ENCODE results near the gene MYH10. TPM values are rescaled to one million over a fixed set of nuclear protein-coding genes. Genes with fewer than 3 reads are reported as not detected.

MYH10 gene
- total and polyA plus RNA-seq, 2 experiments from 2014 or later = 75.6 to 87.8 TPM

GRCh38 chr17:8520981-8521380 is 109.5 kb downstream of the MYH10 start:
- no peak for DNase-seq (ENCODE audit: low spot score)
- Histone ChIP-seq H3K9me3 (ENCODE audit: low read depth) (no peaks in the 10 kb centered on the region), H3K9me2 (replicated peaks; ENCODE audit: insufficient read depth) (no peaks in the 10 kb centered on the region), H2AFZ (no peak overlapping the region), H3K79me2 (no peaks in the 10 kb centered on the region), H3K27me3 (no peaks in the 10 kb centered on the region), H3K27ac (no peak overlapping the region), H3K4me3 (no peak overlapping the region), H3K4me1 (ENCODE audit: insufficient read depth) (peaks cover 6% of the 10 kb centered on the region), H4K20me1 (ENCODE audit: insufficient read depth, poor library complexity, severe bottlenecking) (no peaks in the 10 kb centered on the region), H3K36me3 (replicated peaks; ENCODE audit: insufficient read depth, low read depth) (peaks cover 3% of the 10 kb centered on the region), H3K4me2 (no peak overlapping the region)
- WGBS (ENCODE audit: low lambda C conversion rate, missing lambda C conversion rate) = 97% methylated on average over 10 of the region's 10 CpGs
- TF ChIP-seq EZH2phosphoT487 (IDR thresholded peaks at IDR 0.05; ENCODE audit: low read depth, severe bottlenecking, unreplicated experiment) (no peak), CTCF (IDR thresholded peaks at IDR 0.05; ENCODE audit: poor library complexity) (no peak), EZH2 (IDR thresholded peaks at IDR 0.05; ENCODE audit: borderline replicate concordance) (no peak)

- H3K9me2 ChIP-seq (replicated peaks; ENCODE audit: insufficient read depth) = no peaks in the 10 kb centered on the region
- H4K20me1 ChIP-seq (ENCODE audit: insufficient read depth, poor library complexity, severe bottlenecking) = no peaks in the 10 kb centered on the region
- no peaks in the 10 kb centered on the region for H3K9me3 ChIP-seq (ENCODE audit: low read depth)
- peaks cover 6% of the 10 kb centered on the region for H3K4me1 ChIP-seq (ENCODE audit: insufficient read depth)
- H3K27ac ChIP-seq = peak overlapping the region; percentile 61
- no peak overlapping the region for H2AFZ ChIP-seq
- DNase-seq (ENCODE audit: low spot score) = no peak
- no peaks in the 10 kb centered on the region for H3K79me2 ChIP-seq
- peaks cover 3% of the 10 kb centered on the region for H3K36me3 ChIP-seq (replicated peaks; ENCODE audit: insufficient read depth, low read depth)
- H3K4me2 ChIP-seq = no peak overlapping the region
- TF ChIP-seq CTCF (IDR thresholded peaks at IDR 0.05; ENCODE audit: poor library complexity) (no peak), EZH2phosphoT487 (IDR thresholded peaks at IDR 0.05; ENCODE audit: low read depth, severe bottlenecking, unreplicated experiment) (no peak), EZH2 (IDR thresholded peaks at IDR 0.05; ENCODE audit: borderline replicate concordance) (no peak)
- H3K4me3 ChIP-seq = no peak overlapping the region
- 64% methylated on average over 2 of the region's 2 CpGs for WGBS (ENCODE audit: low lambda C conversion rate, missing lambda C conversion rate)
- no peaks in the 10 kb centered on the region for H3K27me3 ChIP-seq
Observed at GRCh38 chr17:8518850-8519249, 111.7 kb downstream of the MYH10 start.

- 74% methylated on average over 6 of the region's 6 CpGs for WGBS (ENCODE audit: low lambda C conversion rate, missing lambda C conversion rate)
- H4K20me1 ChIP-seq (ENCODE audit: insufficient read depth, poor library complexity, severe bottlenecking) = no peaks in the 10 kb centered on the region
- no peak overlapping the region for H3K4me3 ChIP-seq
- H2AFZ ChIP-seq = no peak overlapping the region
- peak overlapping the region; percentile 79 for H3K27ac ChIP-seq
- no peaks in the 10 kb centered on the region for H3K9me3 ChIP-seq (ENCODE audit: low read depth)
- DNase-seq (ENCODE audit: low spot score) = peak; percentile 55
- no peaks in the 10 kb centered on the region for H3K79me2 ChIP-seq
- H3K9me2 ChIP-seq (replicated peaks; ENCODE audit: insufficient read depth) = no peaks in the 10 kb centered on the region
- TF ChIP-seq EZH2 (IDR thresholded peaks at IDR 0.05; ENCODE audit: borderline replicate concordance) = no peak
- TF ChIP-seq EZH2phosphoT487 (IDR thresholded peaks at IDR 0.05; ENCODE audit: low read depth, severe bottlenecking, unreplicated experiment) = no peak
- TF ChIP-seq CTCF (IDR thresholded peaks at IDR 0.05; ENCODE audit: poor library complexity) = no peak
- no peak overlapping the region for H3K4me2 ChIP-seq
- H3K36me3 ChIP-seq (replicated peaks; ENCODE audit: insufficient read depth, low read depth) = peaks cover 3% of the 10 kb centered on the region
- peaks cover 6% of the 10 kb centered on the region for H3K4me1 ChIP-seq (ENCODE audit: insufficient read depth)
- H3K27me3 ChIP-seq = no peaks in the 10 kb centered on the region
Observed at GRCh38 chr17:8518326-8518725, 112.2 kb downstream of the MYH10 start.

GRCh38 chr17:8514801-8515200 is 115.7 kb downstream of the MYH10 start:
- Histone ChIP-seq H3K9me3 (ENCODE audit: low read depth) (no peaks in the 10 kb centered on the region), H4K20me1 (ENCODE audit: insufficient read depth, poor library complexity, severe bottlenecking) (no peaks in the 10 kb centered on the region), H3K4me3 (no peak overlapping the region), H3K9me2 (replicated peaks; ENCODE audit: insufficient read depth) (no peaks in the 10 kb centered on the region), H3K4me2 (no peak overlapping the region), H3K36me3 (replicated peaks; ENCODE audit: insufficient read depth, low read depth) (peaks cover 6% of the 10 kb centered on the region), H3K27me3 (no peaks in the 10 kb centered on the region), H3K4me1 (ENCODE audit: insufficient read depth) (peaks cover 6% of the 10 kb centered on the region), H3K79me2 (no peaks in the 10 kb centered on the region), H3K27ac (no peak overlapping the region), H2AFZ (no peak overlapping the region)
- WGBS (ENCODE audit: low lambda C conversion rate, missing lambda C conversion rate) = 95% methylated on average over 11 of the region's 11 CpGs
- DNase-seq (ENCODE audit: low spot score) = no peak
- TF ChIP-seq EZH2phosphoT487 (IDR thresholded peaks at IDR 0.05; ENCODE audit: low read depth, severe bottlenecking, unreplicated experiment) (no peak), CTCF (IDR thresholded peaks at IDR 0.05; ENCODE audit: poor library complexity) (no peak), EZH2 (IDR thresholded peaks at IDR 0.05; ENCODE audit: borderline replicate concordance) (no peak)
